ENCODE data around the gene PTPRN2.
"Not testable (repeated sequence)": the region's sequence is repeated elsewhere in the genome, so short reads cannot be mapped to it uniquely, and the experiment has no call there.

Gene PTPRN2

DNA sequence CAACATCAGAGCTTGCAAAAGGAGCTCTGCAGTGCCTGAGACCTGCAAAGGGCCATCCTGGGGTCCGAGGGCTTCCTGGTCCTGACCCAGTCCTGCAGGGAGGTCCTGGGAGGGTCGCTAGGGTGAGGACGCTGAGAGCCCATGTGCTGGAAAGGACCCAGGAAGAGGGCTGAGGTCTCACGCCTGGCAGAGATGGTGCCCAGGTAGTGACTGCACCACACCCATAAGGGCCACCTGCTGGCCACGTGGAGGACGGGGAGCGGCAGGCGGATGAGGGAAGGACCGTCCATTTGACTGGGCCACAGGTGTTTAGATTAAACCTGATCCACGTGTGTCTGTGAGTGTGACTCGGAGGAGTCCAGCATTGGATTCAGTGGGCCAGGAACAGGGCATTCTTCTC is 858.1 kb downstream of the PTPRN2 start:
- DNase-seq: no peak

DNA sequence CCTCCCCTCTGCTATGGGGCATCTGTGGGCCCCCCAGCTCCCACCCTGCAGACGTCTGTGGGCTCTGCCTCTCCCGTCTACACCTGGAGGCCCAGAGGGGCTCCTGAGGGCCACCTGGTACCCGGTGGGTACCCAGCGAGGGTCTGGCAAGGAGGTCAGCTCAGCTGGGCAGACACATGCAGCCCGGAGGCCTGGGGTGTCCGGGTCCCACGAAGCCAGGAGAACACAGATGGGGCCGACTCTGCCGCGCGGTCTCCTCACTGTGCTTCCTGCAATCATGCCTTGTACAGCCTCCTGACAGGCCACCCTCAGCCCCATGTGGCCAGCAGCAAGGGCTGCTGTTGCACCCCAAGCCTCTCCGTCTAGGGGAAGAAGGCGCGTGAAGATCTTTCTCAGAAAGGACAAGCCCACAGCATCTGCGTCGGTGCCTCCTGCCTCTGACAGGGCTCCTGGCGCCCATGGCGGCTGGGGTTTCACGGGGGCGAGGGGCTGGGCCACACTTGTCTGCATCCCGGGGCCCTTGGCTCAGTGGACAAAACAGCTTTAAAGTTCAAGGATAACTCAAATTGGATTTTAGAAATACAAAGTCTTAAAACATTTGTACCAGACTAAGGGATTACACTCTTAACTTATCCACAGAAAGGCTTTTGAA is 859.5 kb downstream of the PTPRN2 start:
- no peak for DNase-seq

DNA sequence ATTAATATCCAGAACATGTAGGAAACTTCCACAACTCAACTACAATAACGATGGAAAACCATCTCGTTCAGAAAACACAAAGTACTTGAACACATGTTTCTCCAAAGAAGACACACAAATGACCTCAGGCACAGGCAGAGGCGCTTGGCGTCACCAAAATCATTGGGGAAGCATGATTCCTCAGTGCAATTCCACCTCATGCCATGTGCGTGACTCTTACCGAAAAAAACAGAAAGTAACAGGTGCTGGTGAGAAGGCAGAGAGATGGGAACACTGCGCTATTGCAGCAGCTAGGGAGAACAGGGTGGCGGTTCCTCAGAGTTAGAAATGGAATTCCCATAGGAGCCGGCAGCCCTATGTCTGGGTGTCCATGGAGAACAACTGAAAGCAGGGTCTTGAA is 860.9 kb downstream of the PTPRN2 start:
- no peak for DNase-seq

GRCh38 chr7:157725312-157725711 is 862.3 kb downstream of the PTPRN2 start:
- DNase-seq: not testable (repeated sequence)

DNA sequence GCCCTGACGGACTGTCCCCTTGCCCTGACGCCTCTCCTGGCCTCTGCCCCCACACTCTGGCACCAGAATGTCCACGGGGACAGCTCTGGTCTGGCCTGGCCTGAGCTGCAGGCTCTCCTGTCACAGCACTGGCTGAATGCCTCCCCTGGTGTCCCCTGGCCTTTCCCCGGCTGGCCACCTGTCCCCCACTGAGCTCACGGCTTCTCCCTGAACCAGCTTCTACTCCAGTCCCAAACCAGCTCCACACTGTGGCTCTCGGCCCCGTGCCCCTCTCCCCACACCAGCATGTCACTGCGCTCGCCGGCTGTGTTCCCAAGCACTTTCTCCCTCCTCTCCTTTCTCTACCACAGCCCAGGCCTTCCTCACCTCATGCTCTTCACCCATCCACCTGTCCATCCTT is 864.4 kb downstream of the PTPRN2 start:
- DNase-seq: no peak

DNA sequence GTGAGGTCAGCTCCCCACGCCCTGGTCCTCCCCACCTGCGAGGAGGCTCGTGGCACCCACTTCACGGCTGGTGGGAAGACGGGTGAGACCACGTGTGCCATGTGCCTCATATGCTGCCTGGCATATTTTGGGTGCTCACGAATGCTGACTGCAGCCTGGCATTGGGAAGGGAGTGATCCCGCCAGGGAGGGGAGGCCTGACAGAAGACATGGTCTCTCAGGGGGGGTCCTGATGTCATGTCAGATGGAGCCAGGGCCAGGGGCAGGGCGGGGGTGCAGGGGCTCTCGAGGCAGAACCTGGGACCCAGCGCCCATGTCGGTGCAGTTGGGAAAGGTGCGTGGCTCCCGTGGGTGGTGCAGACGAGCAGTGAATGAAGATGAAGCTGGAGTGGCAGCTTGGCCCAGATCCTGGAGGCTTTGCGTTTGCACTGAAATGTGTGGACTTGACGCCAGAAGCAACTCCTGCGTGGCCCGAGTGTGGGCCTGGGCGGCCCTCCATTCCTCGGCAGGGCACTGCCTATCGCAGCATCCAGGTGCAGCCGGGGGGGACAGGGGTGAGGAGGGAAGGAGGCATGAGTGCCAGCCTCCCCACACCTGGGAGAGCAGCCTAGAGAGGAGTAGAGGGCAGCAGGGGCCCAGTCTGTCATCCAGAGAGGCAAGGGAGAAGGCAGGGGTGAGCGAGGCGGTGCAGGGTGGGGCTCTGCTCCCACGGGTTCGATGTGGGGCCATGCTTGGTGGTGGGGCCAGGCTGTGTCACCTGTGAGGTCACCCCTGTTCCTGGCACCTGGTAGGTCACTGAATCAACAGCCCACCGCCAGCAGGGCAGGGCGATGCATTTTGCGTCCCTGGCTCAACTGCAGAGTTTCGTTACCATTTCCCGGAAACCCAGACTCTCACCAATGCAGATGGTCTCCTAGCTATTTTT is 865.2 kb downstream of the PTPRN2 start:
- DNase-seq: no peak

DNA sequence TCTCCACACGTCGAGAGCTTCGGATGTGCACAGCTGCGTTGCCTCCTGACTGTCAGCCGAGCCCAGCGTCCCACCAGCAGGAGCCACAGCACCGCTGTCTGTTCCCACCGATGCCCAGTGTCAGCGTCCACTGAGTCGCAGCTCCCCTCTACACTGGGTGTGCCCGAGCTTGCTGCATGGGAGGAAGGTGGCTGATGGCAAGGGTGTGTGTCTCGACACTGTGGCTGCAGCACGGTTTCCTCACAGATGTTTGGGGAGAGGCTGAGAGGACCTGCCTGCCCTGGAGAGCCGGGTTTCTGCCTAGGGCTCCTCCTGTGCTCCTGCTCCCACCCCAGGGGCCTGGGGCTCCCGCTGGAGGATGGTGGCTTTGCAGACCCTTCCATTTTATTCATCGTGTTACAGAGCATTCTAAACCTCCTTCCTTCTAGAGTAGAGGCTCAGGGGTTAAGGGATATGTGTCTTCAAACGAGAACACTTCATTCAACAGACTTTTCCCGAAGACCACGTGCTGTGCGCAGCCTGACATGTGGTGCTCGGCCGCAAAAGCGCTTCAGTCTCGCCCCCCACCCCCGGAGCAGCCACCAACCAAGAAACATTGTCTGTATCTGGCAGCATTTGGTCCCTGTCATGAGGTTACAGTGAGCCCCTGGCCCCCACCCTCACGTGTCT is 866.0 kb downstream of the PTPRN2 start:
- no peak for DNase-seq

GRCh38 chr7:157719705-157720655 is 867.6 kb downstream of the PTPRN2 start:
- DNase-seq: no peak

GRCh38 chr7:157719008-157719682 is 868.5 kb downstream of the PTPRN2 start:
- DNase-seq: no peak

- no peak for DNase-seq
Measured at GRCh38 chr7:157718303-157719007, 869.2 kb downstream of the PTPRN2 start.

DNA sequence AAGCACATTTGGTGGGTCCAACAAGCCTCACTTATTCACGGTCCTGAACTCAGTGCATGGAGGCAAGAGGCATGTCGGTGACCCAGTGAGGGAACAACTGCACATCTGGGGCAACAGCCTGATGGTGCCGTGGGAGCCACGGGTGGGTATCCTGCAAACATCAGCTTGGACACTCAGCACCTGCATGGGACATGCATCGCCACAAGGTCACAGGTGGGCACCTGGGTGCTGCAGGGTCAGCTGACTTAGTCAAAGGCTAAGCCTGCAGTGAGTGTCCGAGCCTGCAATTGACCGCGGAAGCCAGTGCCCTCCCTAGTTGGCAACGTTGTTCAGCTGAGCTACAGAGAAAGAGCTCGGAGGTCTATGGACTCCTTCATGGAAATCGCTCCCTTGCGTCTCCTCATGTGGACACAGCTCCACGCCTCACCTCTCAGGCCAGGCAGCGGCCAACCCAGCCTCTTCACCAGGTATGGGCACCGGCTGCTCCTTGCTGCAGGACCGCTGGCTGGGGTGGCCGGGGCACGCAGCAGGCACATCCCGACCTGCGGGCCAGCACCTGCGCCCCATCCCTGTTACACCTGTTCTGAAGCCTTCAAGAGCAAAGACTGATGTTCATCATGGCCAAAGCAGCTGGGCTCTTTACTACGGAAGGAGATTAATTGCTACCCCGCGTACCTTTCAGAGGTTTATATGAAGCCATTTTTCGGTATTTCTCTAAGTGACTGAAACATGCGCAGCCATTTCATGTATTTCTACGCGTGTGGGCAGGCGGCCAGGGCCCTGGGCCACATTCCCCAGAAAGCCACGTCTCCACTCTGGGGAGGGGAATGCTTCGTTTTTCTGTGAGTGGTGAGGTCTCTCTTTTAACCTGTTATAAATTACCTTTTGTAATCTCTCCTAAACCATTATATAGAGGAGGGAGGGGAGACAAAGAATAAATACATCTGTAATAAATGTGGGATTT is 870.1 kb downstream of the PTPRN2 start:
- DNase-seq: no peak

- DNase-seq: no peak
Measured at GRCh38 chr7:157715938-157716280, 871.7 kb downstream of the PTPRN2 start.

GRCh38 chr7:157715071-157715937 is 872.3 kb downstream of the PTPRN2 start:
- no peak for DNase-seq

DNA sequence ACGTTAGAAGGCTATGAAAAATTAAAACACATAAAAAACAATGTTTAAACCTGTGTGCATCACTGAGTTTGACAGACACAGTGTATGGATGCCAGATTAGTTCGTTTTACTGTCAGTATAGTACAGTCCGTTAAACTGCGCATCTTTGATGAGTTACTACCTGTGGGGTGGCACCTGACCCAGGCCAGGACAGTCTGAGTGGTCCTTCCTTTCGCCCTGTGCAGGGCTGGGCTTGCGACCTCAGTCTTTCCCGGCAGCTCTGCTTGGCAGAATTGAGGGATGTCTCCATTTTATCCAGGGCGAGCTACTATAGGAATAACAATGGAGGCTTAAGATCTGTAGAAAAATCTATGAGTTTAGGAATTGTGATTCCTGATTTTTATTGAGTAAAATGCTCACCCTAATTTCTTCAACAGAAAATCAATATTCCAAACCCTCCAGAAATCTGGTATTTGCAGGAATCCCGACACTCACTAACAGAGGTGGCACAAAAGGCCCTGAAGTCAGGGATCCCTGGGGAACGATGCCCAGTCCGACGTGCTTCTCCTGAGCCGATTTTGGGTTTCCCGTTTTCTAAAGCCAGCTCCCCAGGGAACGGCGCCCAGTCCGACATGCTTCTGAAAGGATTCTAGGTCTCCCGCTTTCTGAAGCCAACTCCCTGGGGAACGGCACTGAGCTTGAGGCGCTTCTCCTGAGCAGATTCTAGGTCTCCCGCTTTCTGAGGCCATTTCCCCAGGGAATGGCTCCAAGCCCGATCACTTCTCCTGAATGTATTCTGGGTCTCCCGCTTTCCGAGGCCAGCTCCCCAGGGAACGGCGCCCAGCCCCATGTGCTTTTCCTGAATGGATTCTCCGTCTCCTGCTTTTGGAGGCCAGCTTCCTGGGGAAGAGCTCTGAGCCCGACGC is 873.2 kb downstream of the PTPRN2 start:
- DNase-seq: no peak

- DNase-seq: no peak
Measured at GRCh38 chr7:157713591-157713990, 874.0 kb downstream of the PTPRN2 start.

DNA sequence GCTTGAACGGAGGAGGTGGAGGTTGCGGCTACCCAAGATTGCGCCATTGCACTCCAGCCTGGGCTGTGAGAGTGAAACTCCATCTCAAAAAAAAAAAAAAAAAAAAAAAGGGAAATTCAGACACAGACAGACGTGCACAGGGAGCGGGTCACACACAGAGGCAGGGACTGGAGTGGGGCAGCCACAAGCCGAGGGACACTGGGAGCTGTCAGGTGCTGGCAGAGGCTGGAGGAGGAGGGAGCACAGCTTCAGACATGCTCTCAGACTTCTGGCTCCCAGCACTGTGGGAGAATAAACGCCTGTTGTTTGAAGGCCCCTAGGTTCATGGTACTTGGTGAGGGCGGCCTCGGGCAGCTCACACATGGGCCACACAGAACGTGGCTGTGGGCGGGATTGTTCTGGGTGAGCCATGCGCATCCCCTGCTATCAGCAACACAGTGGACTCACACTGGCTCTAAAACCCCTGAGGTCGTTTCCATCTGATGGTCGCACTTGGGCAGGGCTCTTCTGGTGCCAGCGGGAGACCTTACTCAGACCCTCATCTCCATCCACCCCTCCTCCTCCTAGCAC is 874.9 kb downstream of the PTPRN2 start:
- DNase-seq: no peak

DNA sequence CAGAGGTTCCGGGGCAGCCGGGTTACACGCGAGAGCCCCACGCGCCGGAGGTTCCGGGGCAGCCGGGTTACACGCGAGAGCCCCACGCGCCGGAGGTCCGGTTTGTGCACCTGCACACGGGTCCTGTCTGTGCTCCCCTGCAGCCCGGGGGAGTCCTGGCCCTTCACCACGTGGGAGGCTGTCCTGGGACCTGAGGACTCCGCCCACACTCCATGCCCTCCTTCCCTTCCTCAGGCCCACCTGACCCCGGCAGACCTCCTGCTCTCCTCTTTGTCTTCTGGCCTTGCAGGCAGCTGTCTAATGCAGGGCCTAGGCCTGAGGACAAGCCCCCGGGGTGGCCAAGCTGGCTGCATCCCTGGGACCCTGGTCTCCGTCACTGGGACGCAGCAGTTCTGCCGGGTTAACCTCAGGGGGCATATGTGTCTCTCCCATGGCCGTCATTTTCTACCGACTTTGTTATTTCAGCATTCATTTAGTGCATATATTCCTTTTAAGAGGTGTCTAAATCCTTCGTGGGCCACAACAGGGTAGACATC is 876.2 kb downstream of the PTPRN2 start:
- no peak for DNase-seq
